Measurements from ENCODE around the gene STX1A. TPM values are rescaled to one million over a fixed set of nuclear protein-coding genes. Genes with fewer than 3 reads are reported as not detected.

Gene STX1A
- polyA plus RNA-seq, 1 donor (not counting 4 experiments of a cell fraction or from before 2014, with no cell fraction given), result 22.4 TPM

- peaks cover 21 to 38% of the 10 kb centered on the region in 2 experiments for H3K36me3 ChIP-seq (ENCODE audit: control insufficient read depth in 2 of 2, extremely low read depth in 1 of 2, insufficient read depth in 2 of 2, low read length in 2 of 2)
- peaks cover 78% of the 10 kb centered on the region for H3K79me2 ChIP-seq (ENCODE audit: control insufficient read depth, insufficient read depth, low read length)
- H4K20me1 ChIP-seq (ENCODE audit: control insufficient read depth, extremely low read depth, insufficient read depth, low read length), result peaks cover 74% of the 10 kb centered on the region
- H2AFZ ChIP-seq (ENCODE audit: control insufficient read depth, low read length), result no peak overlapping the region
- H3K9me3 ChIP-seq (ENCODE audit: control insufficient read depth, low read depth, low read length), result no peaks in the 10 kb centered on the region
- dilution Hi-C loops (cut with MboI; ENCODE audit: extremely low pct_ligation_motif_present, low sequenced_read_pairs), result no loop called here
- peaks cover 26% of the 10 kb centered on the region for H3K4me1 ChIP-seq (ENCODE audit: control insufficient read depth, extremely low read depth, insufficient read depth, low read length)
- no peak for FAIRE-seq
- H3K4me2 ChIP-seq (ENCODE audit: control insufficient read depth, extremely low read depth, insufficient read depth, low read depth, low read length), result no peak overlapping the region
- TF ChIP-seq EZH2 (IDR thresholded peaks at IDR 0.05; ENCODE audit: low read length) (no peak), CTCF (optimal IDR thresholded peaks at IDR 0.05 in 1 of 3, IDR thresholded peaks at IDR 0.05 in 1 of 3, conservative IDR thresholded peaks at IDR 0.05 in 1 of 3; ENCODE audit: extremely low read depth in 1 of 3, insufficient read depth in 2 of 3, low read length in 3 of 3) (no peak)
- peaks cover 18% of the 10 kb centered on the region for H3K9me1 ChIP-seq (ENCODE audit: control insufficient read depth, extremely low read depth, insufficient read depth, low read length)
- no peak for DNase-seq (ENCODE audit: low read depth, low spot score)
- no peak overlapping the region for H3K27ac ChIP-seq (ENCODE audit: control insufficient read depth, insufficient read depth, low read length)
- no peak overlapping the region for H3K4me3 ChIP-seq (ENCODE audit: control insufficient read depth in 2 of 3, extremely low read depth in 1 of 3, insufficient read depth in 2 of 3, low read depth in 1 of 3, low read length in 3 of 3)
- no peak overlapping the region for H3K9ac ChIP-seq (ENCODE audit: control insufficient read depth, extremely low read depth, insufficient read depth, low read length)
- no peaks in the 10 kb centered on the region for H3K27me3 ChIP-seq (ENCODE audit: control insufficient read depth, extremely low read depth, insufficient read depth, low read length)
These were observed 6.7 kb downstream of the STX1A start for GRCh38 chr7:73712773-73713172.

GRCh38 chr7:73708961-73709549, 10.4 kb downstream of the STX1A start:
- no peak for DNase-seq (ENCODE audit: low read depth, low spot score)
- no peak for FAIRE-seq

More at GRCh38 chr7:73708961-73709549, 10.4 kb downstream of the STX1A start:
- dilution Hi-C loops (cut with MboI; ENCODE audit: extremely low pct_ligation_motif_present, low sequenced_read_pairs), result no loop called here
- Histone ChIP-seq H3K79me2 (ENCODE audit: control insufficient read depth, insufficient read depth, low read length) (peaks cover 50% of the 10 kb centered on the region), H3K36me3 (ENCODE audit: control insufficient read depth in 2 of 2, extremely low read depth in 1 of 2, insufficient read depth in 2 of 2, low read length in 2 of 2) (peaks cover 20 to 50% of the 10 kb centered on the region in 2 experiments), H4K20me1 (ENCODE audit: control insufficient read depth, extremely low read depth, insufficient read depth, low read length) (peaks cover 68% of the 10 kb centered on the region), H3K27me3 (ENCODE audit: control insufficient read depth, extremely low read depth, insufficient read depth, low read length) (no peaks in the 10 kb centered on the region), H3K9ac (ENCODE audit: control insufficient read depth, extremely low read depth, insufficient read depth, low read length) (no peak overlapping the region), H3K9me3 (ENCODE audit: control insufficient read depth, low read depth, low read length) (no peaks in the 10 kb centered on the region), H2AFZ (ENCODE audit: control insufficient read depth, low read length) (no peak overlapping the region), H3K4me3 (ENCODE audit: control insufficient read depth in 2 of 3, extremely low read depth in 1 of 3, insufficient read depth in 2 of 3, low read depth in 1 of 3, low read length in 3 of 3) (no peak overlapping the region), H3K4me2 (ENCODE audit: control insufficient read depth, extremely low read depth, insufficient read depth, low read depth, low read length) (no peak overlapping the region), H3K9me1 (ENCODE audit: control insufficient read depth, extremely low read depth, insufficient read depth, low read length) (peaks cover 10% of the 10 kb centered on the region), H3K4me1 (ENCODE audit: control insufficient read depth, extremely low read depth, insufficient read depth, low read length) (peaks cover 34% of the 10 kb centered on the region), H3K27ac (ENCODE audit: control insufficient read depth, insufficient read depth, low read length) (no peak overlapping the region)
- no peak for TF ChIP-seq EZH2 (IDR thresholded peaks at IDR 0.05; ENCODE audit: low read length)
- no peak for TF ChIP-seq CTCF (optimal IDR thresholded peaks at IDR 0.05 in 1 of 3, IDR thresholded peaks at IDR 0.05 in 1 of 3, conservative IDR thresholded peaks at IDR 0.05 in 1 of 3; ENCODE audit: extremely low read depth in 1 of 3, insufficient read depth in 2 of 3, low read length in 3 of 3)
